Measurements from ENCODE around the gene RABGGTA.
"Not testable (repeated sequence)": the region's sequence is repeated elsewhere in the genome, so short reads cannot be mapped to it uniquely, and the experiment has no call there.

RABGGTA gene

GRCh38 chr14:24219521-24219920 lies 51.9 kb downstream of the RABGGTA start:
- Histone ChIP-seq H3K4me1 (ENCODE audit: control insufficient read depth in 2 of 2, insufficient read depth in 2 of 2, low read length in 2 of 2) (peaks cover 0 to 4% of the 10 kb centered on the region in 2 donors), H3K4me3 (ENCODE audit: low read length in 2 of 2) (no peak overlapping the region), H3K36me3 (ENCODE audit: control insufficient read depth in 2 of 2, insufficient read depth in 2 of 2, low read length in 2 of 2) (peaks cover 5 to 7% of the 10 kb centered on the region in 2 donors), H3K9ac (ENCODE audit: low read depth in 1 of 2, low read length in 2 of 2) (no peak overlapping the region), H3K27ac (ENCODE audit: low read depth in 2 of 2, low read length in 2 of 2) (no peak overlapping the region), H3K27me3 (ENCODE audit: control insufficient read depth in 2 of 2, insufficient read depth in 2 of 2, low read length in 2 of 2) (no peaks in the 10 kb centered on the region), H3K9me3 (ENCODE audit: control insufficient read depth in 2 of 2, low read length in 2 of 2) (no peaks in the 10 kb centered on the region)

GRCh38 chr14:24219080-24219479 lies 52.3 kb downstream of the RABGGTA start:
- Histone ChIP-seq H3K4me1 (ENCODE audit: control insufficient read depth in 2 of 2, insufficient read depth in 2 of 2, low read length in 2 of 2) (peaks cover 0 to 4% of the 10 kb centered on the region in 2 donors), H3K4me3 (ENCODE audit: low read length in 2 of 2) (no peak overlapping the region), H3K27ac (ENCODE audit: low read depth in 2 of 2, low read length in 2 of 2) (no peak overlapping the region), H3K36me3 (ENCODE audit: control insufficient read depth in 2 of 2, insufficient read depth in 2 of 2, low read length in 2 of 2) (peaks cover 7 to 8% of the 10 kb centered on the region in 2 donors), H3K9ac (ENCODE audit: low read depth in 1 of 2, low read length in 2 of 2) (no peak overlapping the region), H3K27me3 (ENCODE audit: control insufficient read depth in 2 of 2, insufficient read depth in 2 of 2, low read length in 2 of 2) (no peaks in the 10 kb centered on the region), H3K9me3 (ENCODE audit: control insufficient read depth in 2 of 2, low read length in 2 of 2) (no peaks in the 10 kb centered on the region)

- not testable (repeated sequence) for H3K4me3 ChIP-seq (ENCODE audit: low read length in 2 of 2); H3K9ac ChIP-seq (ENCODE audit: low read depth in 1 of 2, low read length in 2 of 2); H3K27ac ChIP-seq (ENCODE audit: low read depth in 2 of 2, low read length in 2 of 2); H3K9me3 ChIP-seq (ENCODE audit: control insufficient read depth in 2 of 2, low read length in 2 of 2); H3K36me3 ChIP-seq (ENCODE audit: control insufficient read depth in 2 of 2, insufficient read depth in 2 of 2, low read length in 2 of 2); H3K27me3 ChIP-seq (ENCODE audit: control insufficient read depth in 2 of 2, insufficient read depth in 2 of 2, low read length in 2 of 2)
- peaks cover 6 to 12% of the 10 kb centered on the region in 2 donors for H3K4me1 ChIP-seq (ENCODE audit: control insufficient read depth in 2 of 2, insufficient read depth in 2 of 2, low read length in 2 of 2)
Measured at GRCh38 chr14:24216876-24217275, 54.5 kb downstream of the RABGGTA start.

- Histone ChIP-seq H3K9me3 (ENCODE audit: control insufficient read depth in 2 of 2, low read length in 2 of 2) (no peaks in the 10 kb centered on the region), H3K9ac (ENCODE audit: low read depth in 1 of 2, low read length in 2 of 2) (peak overlapping the region in 1 of 2 donors; percentile 78), H3K4me3 (ENCODE audit: low read length in 2 of 2) (peak overlapping the region; percentile 84 to 99), H3K27me3 (ENCODE audit: control insufficient read depth in 2 of 2, insufficient read depth in 2 of 2, low read length in 2 of 2) (no peaks in the 10 kb centered on the region), H3K4me1 (ENCODE audit: control insufficient read depth in 2 of 2, insufficient read depth in 2 of 2, low read length in 2 of 2) (peaks cover 6 to 12% of the 10 kb centered on the region in 2 donors), H3K27ac (ENCODE audit: low read depth in 2 of 2, low read length in 2 of 2) (peak overlapping the region in 1 of 2 donors; percentile 97), H3K36me3 (ENCODE audit: control insufficient read depth in 2 of 2, insufficient read depth in 2 of 2, low read length in 2 of 2) (peaks cover 10 to 11% of the 10 kb centered on the region in 2 donors)
Measured at GRCh38 chr14:24216345-24216699, 55.1 kb downstream of the RABGGTA start.

All from mucosa of rectum (tissue), 2 donors.